HG03103 (cell line): ENCODE data around the gene SH3PXD2A.

Experiments
- ATAC-seq: cut with Tn5 transposase; IDR thresholded peaks from one replicate; pipeline ENCODE4 v1.9.1; 2021; ENCODE audit warnings: low read depth; ENCODE audit not compliant: unreplicated experiment

Gene SH3PXD2A

GRCh38 chr10:103580011-103580410, 275.4 kb downstream of the SH3PXD2A start:
- ATAC-seq, result no peak

GRCh38 chr10:103578782-103579382, 276.5 kb downstream of the SH3PXD2A start:
- ATAC-seq, result no peak

GRCh38 chr10:103576862-103577261, 278.5 kb downstream of the SH3PXD2A start:
- ATAC-seq, result no peak

- no peak for ATAC-seq
These were observed 279.3 kb downstream of the SH3PXD2A start for GRCh38 chr10:103576076-103576471.

GRCh38 chr10:103575416-103576075, 279.8 kb downstream of the SH3PXD2A start:
- no peak for ATAC-seq

- ATAC-seq, result no peak
These were observed 281.0 kb downstream of the SH3PXD2A start for GRCh38 chr10:103574097-103575061.

GRCh38 chr10:103573205-103573487, 282.2 kb downstream of the SH3PXD2A start:
- ATAC-seq, result no peak

- ATAC-seq, result no peak
These were observed 282.8 kb downstream of the SH3PXD2A start for GRCh38 chr10:103572347-103573204.

- no peak for ATAC-seq
These were observed 283.8 kb downstream of the SH3PXD2A start for GRCh38 chr10:103571656-103571975.

GRCh38 chr10:103570844-103571655, 284.3 kb downstream of the SH3PXD2A start:
- no peak for ATAC-seq

GRCh38 chr10:103569896-103570295, 285.5 kb downstream of the SH3PXD2A start:
- ATAC-seq, result no peak

- ATAC-seq, result no peak
These were observed 286.9 kb downstream of the SH3PXD2A start for GRCh38 chr10:103568505-103568904.

- no peak for ATAC-seq
These were observed 288.8 kb downstream of the SH3PXD2A start for GRCh38 chr10:103566536-103566935.

GRCh38 chr10:103564776-103565520, 290.4 kb downstream of the SH3PXD2A start:
- ATAC-seq, result no peak

GRCh38 chr10:103564116-103564501, 291.3 kb downstream of the SH3PXD2A start:
- no peak for ATAC-seq

- ATAC-seq, result no peak
These were observed 291.9 kb downstream of the SH3PXD2A start for GRCh38 chr10:103563231-103564115.

GRCh38 chr10:103562383-103562782, 293.0 kb downstream of the SH3PXD2A start:
- no peak for ATAC-seq

GRCh38 chr10:103560886-103561285, 294.5 kb downstream of the SH3PXD2A start:
- no peak for ATAC-seq
